Measurements from ENCODE around the gene ETV1. TPM values are rescaled to one million over a fixed set of nuclear protein-coding genes. Genes with fewer than 3 reads are reported as not detected.
A peak's percentile ranks its signal among the peaks of the same experiment; 100 is the strongest.

ETV1 gene
- total RNA-seq (2021; ENCODE audit: unreplicated experiment) (23.3 TPM), Bru-seq, nascent RNA (percentile 58 among the genes with signal in this experiment), BruChase-seq, experiment 1, labeled RNA remaining after a 6-hour chase (percentile 62 among the genes with signal in this experiment), BruChase-seq, experiment 2, labeled RNA remaining after a 2-hour chase (percentile 57 among the genes with signal in this experiment)
- 4.3 and 6.8 TPM in 2 replicates for polyA plus RNA-seq (2012)
- long read RNA-seq, full-length matches to known transcripts, result 9 of 13 reads
- long read RNA-seq, partial matches to known transcripts, result 2 of 13 reads
- long read RNA-seq, other reads (novel, unspliced or antisense), result 2 of 13 reads

GRCh38 chr7:13989126-13989948 lies at the start of gene ETV1:
Gene ETV1, minus strand, starts transcription at chr7:13989666. Its CDS starts 614 bp downstream, at chr7:13989052.
- ATAC-seq (peak; percentile 55), DNase-seq (ENCODE audit: low read depth, low spot score) (no peak)
- ChIA-PET POLR2A (interaction anchor here (1.3 kb wide), 1 partner anchor 8 kb away, joined by 3 read pairs; no protein-coding TSS in a partner anchor), RAD21 (ENCODE audit: low non-redundant PET in 1 of 2, low total read pairs in 2 of 2, uncharacterized antibody in 2 of 2, unreplicated experiment in 2 of 2) (interaction anchor here in 1 of 2 experiments (0.6 kb wide), 1 partner anchor 1273 kb away, joined by 3 read pairs; no protein-coding TSS in a partner anchor), CTCF (interaction anchor here (1.5 kb wide), 1 partner anchor 707 kb away, joined by 4 read pairs; no protein-coding TSS in a partner anchor)
- Histone ChIP-seq H3K27me3 (ENCODE audit: insufficient read depth, low read length) (no peaks in the 10 kb centered on the region), H3K9ac (ENCODE audit: low read length) (peak within 1 kb of the TSS; percentile 54), H3K36me3 (ENCODE audit: control insufficient read depth in 1 of 2, insufficient read depth in 2 of 2, low read length in 2 of 2) (no peaks in the 10 kb centered on the region), H3K27ac (ENCODE audit: low read depth, low read length) (peak within 1 kb of the TSS; percentile 68), H3K4me2 (ENCODE audit: low read length) (peak within 1 kb of the TSS; percentile 78), H4K20me1 (ENCODE audit: insufficient read depth) (no peaks in the 10 kb centered on the region), H3K9me3 (ENCODE audit: control insufficient read depth in 1 of 2, insufficient read depth in 1 of 2, low read depth in 1 of 2, low read length in 2 of 2) (no peaks in the 10 kb centered on the region), H3K4me1 (ENCODE audit: control insufficient read depth in 1 of 2, insufficient read depth in 2 of 2, low read length in 2 of 2) (peaks cover 9 to 13% of the 10 kb centered on the region in 2 experiments; a peak in 3 of 4 replicates), H3K9me2 (ENCODE audit: insufficient read depth) (no peaks in the 10 kb centered on the region; the same call in 1 of the 2 replicates), H3K79me2 (ENCODE audit: insufficient read depth, low read length) (no peaks in the 10 kb centered on the region), H3K4me3 (replicated peaks in 1 of 2; ENCODE audit: low read depth in 1 of 2, low read length in 2 of 2) (peak within 1 kb of the TSS; percentile 53 to 61), H2AFZ (ENCODE audit: low read depth, low read length, poor library complexity, severe bottlenecking) (peak within 1 kb of the TSS; percentile 75)
- TF ChIP-seq YY1 (IDR thresholded peaks at IDR 0.05; ENCODE audit: extremely low read depth, insufficient replicate concordance, low read depth, low read length), result no peak
- TF ChIP-seq POLR2AphosphoS5 (IDR thresholded peaks at IDR 0.05; ENCODE audit: low read depth, low read length), result peak; percentile 26; the same call in 1 of the 2 replicates
- TF ChIP-seq ZFX (IDR thresholded peaks at IDR 0.05), result no peak
- TF ChIP-seq CEBPB (IDR thresholded peaks at IDR 0.05; ENCODE audit: low read depth), result no peak
- TF ChIP-seq CTCF (IDR thresholded peaks at IDR 0.05 in 2 of 3, conservative IDR thresholded peaks at IDR 0.05 in 1 of 3; ENCODE audit: borderline replicate concordance in 1 of 3, insufficient read depth in 1 of 3, low read depth in 2 of 3, low read length in 2 of 3), result peak in 1 of 3 experiments; percentile 18; a peak in 2 of 6 replicates
- no peak for TF ChIP-seq TCF7L2 (IDR thresholded peaks at IDR 0.05; ENCODE audit: borderline replicate concordance, extremely low read depth, insufficient read depth, insufficient read length)
- peak; percentile 30 for TF ChIP-seq POLR2A (IDR thresholded peaks at IDR 0.05; ENCODE audit: borderline replicate concordance, extremely low read depth, insufficient read depth, insufficient read length)
- 0 out of 2 replicates have a peak, but pooled peaks have one; percentile 7 for TF ChIP-seq RAD21 (IDR thresholded peaks at IDR 0.05; ENCODE audit: low read depth)
- BruUV-seq (replicated peaks), result TSS peak; percentile 72
- intact Hi-C loops (cut with micrococcal nuclease), result no loop called here
